MM.1S (cell line): Measurements from ENCODE around the gene COX6A1.

Experiments used
- CTCF ChIP-seq: fragments of 300-600 bp; sonication (generic); IDR thresholded peaks from 2 replicates; pipeline ENCODE4 v1.5.1; 2016; ENCODE audit warnings: antibody characterized with exemption, low read length, mixed read lengths
- EZH2 ChIP-seq: fragments of 300-600 bp; sonication (generic); optimal IDR thresholded peaks from 2 replicates; pipeline ENCODE3; 2017; ENCODE audit warnings: low read depth, mild to moderate bottlenecking, antibody characterized with exemption, low read length, mixed read lengths
- EZH2phosphoT487 ChIP-seq: fragments of 300-600 bp; sonication (generic); IDR thresholded peaks from 2 replicates; pipeline ENCODE4 v1.6.1; 2018; ENCODE audit warnings: antibody characterized with exemption, low read length

GRCh38 chr12:120428597-120429229, 9.2 kb upstream of the COX6A1 start:
- TF ChIP-seq CTCF: no peak
- no peak for TF ChIP-seq EZH2phosphoT487
- TF ChIP-seq EZH2: no peak
